Measurements from ENCODE around the gene GTF2IRD1.
"Not testable (repeated sequence)": the region's sequence is repeated elsewhere in the genome, so short reads cannot be mapped to it uniquely, and the experiment has no call there.

The GTF2IRD1 gene

DNA sequence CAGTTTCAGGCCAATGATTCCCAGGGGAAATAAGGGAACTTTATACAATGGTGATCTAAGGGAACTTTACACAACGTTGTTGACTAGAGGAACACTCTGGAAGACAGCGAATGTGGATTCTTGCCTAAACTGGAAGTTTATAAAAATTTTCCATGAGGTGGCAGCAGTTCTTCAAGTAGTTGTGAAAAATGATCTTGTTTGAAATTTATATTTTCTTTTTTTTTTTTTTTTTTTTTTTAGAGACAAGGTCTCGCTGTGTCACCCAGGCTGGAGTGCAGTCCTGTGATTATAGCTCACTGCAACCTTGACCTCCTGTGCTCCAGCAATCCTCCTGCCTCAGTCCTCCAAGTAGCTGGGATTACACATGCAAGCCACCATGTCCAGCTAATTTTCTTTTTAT is 171.7 kb downstream of the GTF2IRD1 start:
- DNase-seq (ENCODE audit: insufficient read length, low spot score) (no peak), FAIRE-seq (no peak)
- TF ChIP-seq, protein P1, sequence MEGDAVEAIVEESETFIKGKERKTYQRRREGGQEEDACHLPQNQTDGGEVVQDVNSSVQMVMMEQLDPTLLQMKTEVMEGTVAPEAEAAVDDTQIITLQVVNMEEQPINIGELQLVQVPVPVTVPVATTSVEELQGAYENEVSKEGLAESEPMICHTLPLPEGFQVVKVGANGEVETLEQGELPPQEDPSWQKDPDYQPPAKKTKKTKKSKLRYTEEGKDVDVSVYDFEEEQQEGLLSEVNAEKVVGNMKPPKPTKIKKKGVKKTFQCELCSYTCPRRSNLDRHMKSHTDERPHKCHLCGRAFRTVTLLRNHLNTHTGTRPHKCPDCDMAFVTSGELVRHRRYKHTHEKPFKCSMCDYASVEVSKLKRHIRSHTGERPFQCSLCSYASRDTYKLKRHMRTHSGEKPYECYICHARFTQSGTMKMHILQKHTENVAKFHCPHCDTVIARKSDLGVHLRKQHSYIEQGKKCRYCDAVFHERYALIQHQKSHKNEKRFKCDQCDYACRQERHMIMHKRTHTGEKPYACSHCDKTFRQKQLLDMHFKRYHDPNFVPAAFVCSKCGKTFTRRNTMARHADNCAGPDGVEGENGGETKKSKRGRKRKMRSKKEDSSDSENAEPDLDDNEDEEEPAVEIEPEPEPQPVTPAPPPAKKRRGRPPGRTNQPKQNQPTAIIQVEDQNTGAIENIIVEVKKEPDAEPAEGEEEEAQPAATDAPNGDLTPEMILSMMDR (IDR thresholded peaks at IDR 0.05; ENCODE audit: insufficient read depth, missing control alignments), result no peak

DNA sequence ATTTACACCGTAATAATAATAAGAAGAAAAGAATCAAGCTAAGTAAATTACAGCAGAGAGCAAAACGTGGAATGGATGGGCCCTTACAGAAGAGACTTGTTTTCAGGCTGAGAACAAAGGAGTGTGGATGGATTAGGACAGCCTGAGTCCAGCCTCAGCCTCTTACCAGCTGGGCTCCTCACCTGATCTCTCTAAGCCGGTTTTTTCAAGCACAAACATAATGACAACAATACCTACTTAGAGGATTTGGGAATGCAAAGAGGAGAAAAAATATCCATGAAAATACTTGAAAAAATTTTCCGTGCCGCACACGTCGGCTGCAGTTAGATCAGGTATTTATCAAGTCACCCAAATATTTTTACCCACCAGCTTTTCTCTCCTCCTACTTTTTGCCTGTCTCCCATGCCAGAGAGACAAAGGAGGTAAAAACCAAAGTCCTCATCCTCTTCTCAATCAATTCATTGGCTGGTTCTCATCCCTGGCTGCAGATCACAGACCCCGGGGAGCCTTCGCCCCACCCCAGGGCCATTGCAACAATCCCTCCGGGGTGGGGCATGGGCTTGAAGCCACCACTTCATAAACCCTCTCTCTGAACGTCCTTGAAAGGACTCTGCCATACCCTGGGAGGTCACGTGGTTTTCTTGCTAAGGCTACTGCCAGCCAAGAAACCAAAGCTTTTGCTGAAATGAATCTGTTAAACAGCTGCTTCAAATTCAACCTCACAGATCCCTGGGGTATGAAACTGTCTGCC is 174.1 kb downstream of the GTF2IRD1 start:
- peak; percentile 85 for FAIRE-seq
- TF ChIP-seq, protein P1 (IDR thresholded peaks at IDR 0.05; ENCODE audit: insufficient read depth, missing control alignments), result no peak
- DNase-seq (ENCODE audit: insufficient read length, low spot score), result no peak

DNA sequence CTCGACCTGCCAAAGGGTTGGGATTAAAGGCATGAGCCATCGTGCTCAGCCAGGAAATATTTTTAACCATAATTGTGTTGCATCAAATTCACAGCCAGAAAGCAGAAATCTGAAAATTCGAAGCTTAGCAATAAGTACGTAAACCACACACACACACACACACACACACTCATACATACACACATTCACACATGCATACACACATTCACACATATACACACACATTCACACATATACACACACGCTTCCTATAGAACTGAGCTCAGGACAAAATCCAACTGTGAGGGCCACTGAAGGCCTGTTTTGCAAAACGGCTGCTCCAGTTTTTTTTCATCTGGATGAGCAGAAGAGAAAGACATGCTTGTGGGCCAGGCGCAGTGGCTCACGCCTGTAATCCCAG is 178.8 kb downstream of the GTF2IRD1 start:
- no peak for DNase-seq (ENCODE audit: insufficient read length, low spot score)
- TF ChIP-seq, protein P1 (IDR thresholded peaks at IDR 0.05; ENCODE audit: insufficient read depth, missing control alignments), result no peak
- FAIRE-seq, result no peak

DNA sequence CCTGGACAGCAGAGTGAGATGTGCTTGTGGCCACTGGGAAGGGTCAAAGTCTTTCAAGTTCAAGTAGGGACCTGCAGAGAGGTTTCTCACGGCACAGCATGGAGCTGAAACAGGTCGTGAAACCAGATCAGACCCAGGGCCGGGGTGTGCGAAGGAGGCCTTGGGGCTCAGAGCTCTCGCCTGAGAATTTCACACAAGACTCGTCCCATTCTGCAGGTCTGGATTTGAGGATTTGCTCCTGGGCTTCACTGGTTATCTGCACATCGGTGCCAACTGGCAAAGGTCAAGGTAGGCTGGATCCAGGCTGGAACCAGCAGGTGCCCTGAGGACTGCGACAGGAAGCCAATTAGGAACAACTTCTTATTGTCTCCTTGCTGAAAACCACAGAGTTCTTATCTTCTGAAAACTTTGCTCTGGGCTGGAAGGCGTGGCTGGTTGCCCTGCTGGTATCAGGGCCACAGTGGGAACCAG is 179.8 kb downstream of the GTF2IRD1 start:
- no peak for DNase-seq (ENCODE audit: insufficient read length, low spot score)
- TF ChIP-seq, protein P1 (IDR thresholded peaks at IDR 0.05; ENCODE audit: insufficient read depth, missing control alignments), result no peak
- FAIRE-seq, result no peak

DNA sequence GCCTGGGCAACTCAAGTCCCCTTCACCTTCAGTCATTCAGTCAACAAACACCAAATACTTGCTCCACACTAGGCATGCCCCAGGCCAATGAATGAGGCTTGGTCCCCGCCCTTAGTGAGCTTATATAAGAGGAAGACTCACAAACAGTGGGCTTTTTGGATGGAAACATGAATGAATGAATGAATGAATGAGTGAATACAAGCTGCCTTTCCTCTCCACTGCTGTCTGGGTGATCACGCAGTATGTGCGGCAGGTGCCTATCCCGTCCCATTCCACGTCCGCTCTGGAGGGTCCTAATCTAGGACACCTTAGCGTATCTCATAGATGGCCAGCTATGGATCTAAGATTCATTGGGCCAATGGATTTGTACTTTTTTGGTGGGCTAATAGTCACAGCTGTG is 184.0 kb downstream of the GTF2IRD1 start:
- FAIRE-seq, result no peak
- TF ChIP-seq, protein P1 (IDR thresholded peaks at IDR 0.05; ENCODE audit: insufficient read depth, missing control alignments), result no peak

DNA sequence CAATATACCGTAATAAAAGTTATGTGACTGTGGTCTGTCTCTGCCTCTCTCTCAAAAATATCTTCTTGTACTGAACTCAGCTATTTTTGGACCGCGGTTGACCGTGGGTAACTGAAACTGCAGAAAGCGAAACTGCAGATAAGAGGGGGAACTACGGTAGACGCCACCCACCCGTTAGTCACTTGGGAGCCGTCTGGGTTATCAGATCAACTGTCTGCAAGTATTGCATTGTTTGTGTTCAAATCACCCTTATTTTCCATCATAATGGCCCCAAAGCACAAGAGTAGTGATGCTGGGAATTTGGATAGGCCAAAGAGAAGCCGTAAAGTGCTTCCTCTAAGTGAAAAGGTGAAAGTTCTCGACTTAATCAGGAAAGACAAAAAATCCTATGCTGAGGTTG is 196.3 kb downstream of the GTF2IRD1 start:
- FAIRE-seq; DNase-seq (ENCODE audit: insufficient read length, low spot score): not testable (repeated sequence)

More for the DNA sequence above, 184.0 kb downstream of the GTF2IRD1 start:
- DNase-seq (ENCODE audit: insufficient read length, low spot score), result no peak

DNA sequence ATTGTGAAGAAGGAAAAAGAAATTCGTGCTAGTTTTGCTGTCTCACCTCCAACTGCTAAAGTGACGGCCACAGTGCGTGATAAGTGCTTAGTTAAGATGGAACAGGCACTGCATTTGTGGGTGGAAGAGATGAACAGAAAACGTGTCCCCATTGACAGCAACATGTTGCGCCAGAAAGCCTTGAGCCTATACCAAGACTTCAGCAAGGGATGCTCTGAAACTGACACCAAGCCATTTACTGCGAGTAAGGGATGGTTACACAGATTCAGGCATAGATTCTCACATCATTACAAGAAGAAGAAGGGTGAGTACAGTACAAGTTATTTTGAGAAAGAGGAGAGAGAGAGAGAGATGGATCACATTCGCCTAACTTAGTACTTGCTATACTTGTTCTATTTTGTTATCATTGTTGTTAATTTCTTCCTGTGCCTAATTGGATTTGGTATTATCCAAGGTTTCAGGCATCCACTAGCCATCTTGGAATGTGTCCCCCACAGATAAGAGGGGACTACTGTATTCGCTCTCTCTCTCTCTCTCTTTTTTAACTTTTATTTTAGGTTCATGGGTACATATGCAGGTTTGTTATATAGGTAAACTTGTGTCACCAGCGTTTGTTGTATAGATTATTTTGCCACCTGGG is 196.9 kb downstream of the GTF2IRD1 start:
- DNase-seq (ENCODE audit: insufficient read length, low spot score); FAIRE-seq: not testable (repeated sequence)

DNA sequence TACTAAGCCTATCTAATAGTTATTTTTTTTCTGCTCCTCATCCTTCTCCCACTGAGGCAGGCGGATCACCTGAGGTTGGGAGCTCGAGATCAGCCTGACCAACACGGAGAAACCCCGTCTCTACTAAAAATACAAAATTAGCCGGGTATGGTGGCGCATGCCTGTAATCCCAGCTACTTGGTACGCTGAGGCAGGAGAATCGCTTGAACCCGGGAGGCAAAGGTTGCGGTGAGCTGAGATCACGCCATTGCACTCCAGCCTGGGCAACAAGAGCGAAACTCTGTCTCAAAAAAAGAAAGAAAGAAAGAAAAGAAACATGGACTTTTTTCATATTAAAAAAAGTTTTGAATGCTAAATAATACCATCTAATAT is 197.4 kb downstream of the GTF2IRD1 start:
- FAIRE-seq; DNase-seq (ENCODE audit: insufficient read length, low spot score): not testable (repeated sequence)
